ENCODE data around the gene YKT6.

DNA sequence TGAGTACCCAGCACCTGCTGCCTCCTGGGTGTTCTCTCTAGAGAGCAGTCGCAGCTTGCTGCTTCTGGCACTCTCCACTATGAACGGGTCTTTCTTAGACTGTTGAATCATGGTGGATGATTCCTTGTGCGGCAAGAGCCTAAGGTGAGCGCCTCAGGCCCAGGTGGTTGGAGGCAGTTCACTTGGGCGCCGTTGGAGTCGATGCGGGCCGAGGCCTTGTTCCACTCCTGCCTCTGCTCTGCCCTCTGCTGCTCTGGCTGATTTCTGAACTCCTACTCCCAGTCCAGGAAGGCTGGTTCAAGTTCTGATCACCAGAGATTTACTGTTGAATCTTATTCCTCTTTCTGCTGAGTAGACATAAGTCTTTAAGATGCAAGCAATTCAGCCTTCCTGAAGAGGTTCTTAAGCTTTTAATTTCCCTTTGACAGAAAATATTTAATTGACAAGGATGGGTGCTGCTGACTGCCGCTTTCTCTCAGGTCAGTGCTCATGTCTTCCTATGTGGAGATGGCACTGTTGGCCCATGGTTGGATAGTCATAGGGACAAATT is 10.4 kb downstream of the YKT6 start:
- TF ChIP-seq, protein P1, sequence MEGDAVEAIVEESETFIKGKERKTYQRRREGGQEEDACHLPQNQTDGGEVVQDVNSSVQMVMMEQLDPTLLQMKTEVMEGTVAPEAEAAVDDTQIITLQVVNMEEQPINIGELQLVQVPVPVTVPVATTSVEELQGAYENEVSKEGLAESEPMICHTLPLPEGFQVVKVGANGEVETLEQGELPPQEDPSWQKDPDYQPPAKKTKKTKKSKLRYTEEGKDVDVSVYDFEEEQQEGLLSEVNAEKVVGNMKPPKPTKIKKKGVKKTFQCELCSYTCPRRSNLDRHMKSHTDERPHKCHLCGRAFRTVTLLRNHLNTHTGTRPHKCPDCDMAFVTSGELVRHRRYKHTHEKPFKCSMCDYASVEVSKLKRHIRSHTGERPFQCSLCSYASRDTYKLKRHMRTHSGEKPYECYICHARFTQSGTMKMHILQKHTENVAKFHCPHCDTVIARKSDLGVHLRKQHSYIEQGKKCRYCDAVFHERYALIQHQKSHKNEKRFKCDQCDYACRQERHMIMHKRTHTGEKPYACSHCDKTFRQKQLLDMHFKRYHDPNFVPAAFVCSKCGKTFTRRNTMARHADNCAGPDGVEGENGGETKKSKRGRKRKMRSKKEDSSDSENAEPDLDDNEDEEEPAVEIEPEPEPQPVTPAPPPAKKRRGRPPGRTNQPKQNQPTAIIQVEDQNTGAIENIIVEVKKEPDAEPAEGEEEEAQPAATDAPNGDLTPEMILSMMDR (conservative IDR thresholded peaks at IDR 0.05; ENCODE audit: low read depth in 2 of 2), result no peak
- TF ChIP-seq STAT1 (IDR thresholded peaks at IDR 0.05; ENCODE audit: unreplicated experiment), result no peak
- TF ChIP-seq JUNB (IDR thresholded peaks at IDR 0.05; ENCODE audit: unreplicated experiment), result no peak
- TF ChIP-seq, protein P2, sequence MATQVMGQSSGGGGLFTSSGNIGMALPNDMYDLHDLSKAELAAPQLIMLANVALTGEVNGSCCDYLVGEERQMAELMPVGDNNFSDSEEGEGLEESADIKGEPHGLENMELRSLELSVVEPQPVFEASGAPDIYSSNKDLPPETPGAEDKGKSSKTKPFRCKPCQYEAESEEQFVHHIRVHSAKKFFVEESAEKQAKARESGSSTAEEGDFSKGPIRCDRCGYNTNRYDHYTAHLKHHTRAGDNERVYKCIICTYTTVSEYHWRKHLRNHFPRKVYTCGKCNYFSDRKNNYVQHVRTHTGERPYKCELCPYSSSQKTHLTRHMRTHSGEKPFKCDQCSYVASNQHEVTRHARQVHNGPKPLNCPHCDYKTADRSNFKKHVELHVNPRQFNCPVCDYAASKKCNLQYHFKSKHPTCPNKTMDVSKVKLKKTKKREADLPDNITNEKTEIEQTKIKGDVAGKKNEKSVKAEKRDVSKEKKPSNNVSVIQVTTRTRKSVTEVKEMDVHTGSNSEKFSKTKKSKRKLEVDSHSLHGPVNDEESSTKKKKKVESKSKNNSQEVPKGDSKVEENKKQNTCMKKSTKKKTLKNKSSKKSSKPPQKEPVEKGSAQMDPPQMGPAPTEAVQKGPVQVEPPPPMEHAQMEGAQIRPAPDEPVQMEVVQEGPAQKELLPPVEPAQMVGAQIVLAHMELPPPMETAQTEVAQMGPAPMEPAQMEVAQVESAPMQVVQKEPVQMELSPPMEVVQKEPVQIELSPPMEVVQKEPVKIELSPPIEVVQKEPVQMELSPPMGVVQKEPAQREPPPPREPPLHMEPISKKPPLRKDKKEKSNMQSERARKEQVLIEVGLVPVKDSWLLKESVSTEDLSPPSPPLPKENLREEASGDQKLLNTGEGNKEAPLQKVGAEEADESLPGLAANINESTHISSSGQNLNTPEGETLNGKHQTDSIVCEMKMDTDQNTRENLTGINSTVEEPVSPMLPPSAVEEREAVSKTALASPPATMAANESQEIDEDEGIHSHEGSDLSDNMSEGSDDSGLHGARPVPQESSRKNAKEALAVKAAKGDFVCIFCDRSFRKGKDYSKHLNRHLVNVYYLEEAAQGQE (IDR thresholded peaks at IDR 0.05; ENCODE audit: unreplicated experiment), result no peak
- no peak for TF ChIP-seq EZH2phosphoT487 (IDR thresholded peaks at IDR 0.05; ENCODE audit: unreplicated experiment)
- no peak for TF ChIP-seq CREB1 (CRISPR knock-in tag; IDR thresholded peaks at IDR 0.05; ENCODE audit: low read depth)
- TF ChIP-seq EZH2 (IDR thresholded peaks at IDR 0.05; ENCODE audit: low read depth, unreplicated experiment), result no peak
